Astrocyte of the spinal cord (primary cell): Measurements from ENCODE around the gene POU6F1.
"Not testable (repeated sequence)": the region's sequence is repeated elsewhere in the genome, so short reads cannot be mapped to it uniquely, and the experiment has no call there.

Source experiments
- DNase-seq: peaks from one replicate; pipeline ENCODE4 v3.0.0; 2011; ENCODE audit warnings: low read depth, low spot score
- H3K4me3 ChIP-seq: 2 replicates; pipeline ENCODE4 v1.5.1; 2011; ENCODE audit warnings: low read depth, mild to moderate bottlenecking, low read length, moderate library complexity
- CTCF ChIP-seq: IDR thresholded peaks from 2 replicates; pipeline ENCODE4 v1.5.1; 2012; ENCODE audit warnings: low read depth, mild to moderate bottlenecking, low read length, inconsistent platforms
- in situ Hi-C: cut with HindIII; loops from 2 replicates; pipeline ENCODE4 v1.10.0; 2017; ENCODE audit warnings: low sequenced_read_pairs

POU6F1 gene

GRCh38 chr12:51217968-51218606 is at the start of gene POU6F1:
Gene POU6F1 (minus strand): TSS chr12:51218062. CDS start chr12:51206836, 11,226 bp downstream.
- in situ Hi-C loops = no loop called here
- TF ChIP-seq CTCF = peak; percentile 59
- peak within 1 kb of the TSS; percentile 62 for H3K4me3 ChIP-seq
- peak; percentile 87 for DNase-seq

GRCh38 chr12:51265024-51265423 is 47.2 kb upstream of the POU6F1 start:
- DNase-seq = no peak

GRCh38 chr12:51264297-51264696 is 46.4 kb upstream of the POU6F1 start:
- no peak for TF ChIP-seq CTCF
- no peak overlapping the region for H3K4me3 ChIP-seq
- in situ Hi-C loops = no loop called here
- DNase-seq = no peak

More at GRCh38 chr12:51265024-51265423, 47.2 kb upstream of the POU6F1 start:
- TF ChIP-seq CTCF = no peak
- in situ Hi-C loops = no loop called here
- H3K4me3 ChIP-seq = no peak overlapping the region

GRCh38 chr12:51263341-51263740 is 45.5 kb upstream of the POU6F1 start:
- in situ Hi-C loops = no loop called here
- H3K4me3 ChIP-seq = no peak overlapping the region
- no peak for TF ChIP-seq CTCF
- no peak for DNase-seq

GRCh38 chr12:51262758-51263177 is 44.9 kb upstream of the POU6F1 start:
- peak; percentile 55 for TF ChIP-seq CTCF
- no peak overlapping the region for H3K4me3 ChIP-seq
- DNase-seq = peak; percentile 52
- in situ Hi-C loops = no loop called here

GRCh38 chr12:51259600-51259999 is 41.7 kb upstream of the POU6F1 start:
- in situ Hi-C loops, H3K4me3 ChIP-seq, DNase-seq: not testable (repeated sequence)

GRCh38 chr12:51254536-51254935 is 36.7 kb upstream of the POU6F1 start:
- DNase-seq = no peak
- in situ Hi-C loops = no loop called here
- no peak for TF ChIP-seq CTCF
- no peak overlapping the region for H3K4me3 ChIP-seq
